Left lung (tissue), 14 donors: Measurements from ENCODE around the gene TXK. TPM values are rescaled to one million over a fixed set of nuclear protein-coding genes. Genes with fewer than 3 reads are reported as not detected.

ENCODE experiments used
- ATAC-seq: fragments of 200-7000 bp; cut with Tn5 transposase; one replicate; pipeline ENCODE4 v1.9.1; 2020; ENCODE audit warnings: moderate library complexity
- DNase-seq, 4 donors: peaks; one replicate each; pipeline ENCODE4 v3.0.0-alpha.2; 2013 to 2020
- H3K27ac ChIP-seq, 2 donors: fragments of 200-600 bp; sonication (generic) in 1 of 2; one replicate each; pipeline versions ENCODE4 v1.5.0 to v1.8.0; 2020 to 2021
- H3K27me3 ChIP-seq, 2 donors: fragments of 200-600 bp; sonication (generic) in 1 of 2; one replicate each; pipeline versions ENCODE4 v1.5.0 to v1.8.0; 2020 to 2021
- H3K36me3 ChIP-seq, 2 donors: fragments of 200-600 bp; sonication (generic) in 1 of 2; one replicate each; pipeline versions ENCODE4 v1.5.0 to v1.8.0; 2020 to 2021
- H3K4me1 ChIP-seq, 2 donors: fragments of 200-600 bp; one replicate each; pipeline ENCODE4 v1.8.0; 2021
- H3K4me3 ChIP-seq, 2 donors: fragments of 200-600 bp; sonication (generic) in 1 of 2; one replicate each; pipeline versions ENCODE4 v1.5.0 to v1.8.0; 2020 to 2021; ENCODE audit warnings: mild to moderate bottlenecking in 1 of 2
- H3K9me3 ChIP-seq, 2 donors: fragments of 200-600 bp; sonication (generic) in 1 of 2; one replicate each; pipeline versions ENCODE4 v1.5.0 to v1.8.0; 2020 to 2021
- CTCF ChIP-seq, 2 donors: fragments of 200-600 bp; sonication (generic) in 1 of 2; IDR thresholded peaks; one replicate each; pipeline versions ENCODE4 v1.5.0 to v1.8.0; 2021; ENCODE audit warnings: antibody characterized with exemption in 2 of 2
- intact Hi-C, 2 donors: fragments of 100-400 bp; cut with DNase I; formaldehyde crosslinking; loops; one replicate each; pipeline versions ENCODE4 v1.11.2 to v1.14.2; 2022
- long read RNA-seq, 12 donors: library from polyadenylated mRNA in 2 of 12; unstranded in 2 of 12; transcript quantifications; one replicate each; pipeline ENCODE4 v2.0.0 and lab custom pipeline, GENCODE V29; 2019 to 2026
- polyA plus RNA-seq, 6 donors: library from polyadenylated mRNA; unstranded; fragments of 120-200 nt; gene quantifications; one replicate each; pipeline ENCODE4 v1.2.1, GENCODE V29; 2013; ENCODE audit not compliant: insufficient read length in 6 of 6
- total RNA-seq, 2 donors: library from RNA; stranded (reverse); fragmentation: NEBNext Ultra II Directional; extraction: Animal tissue kit (Norgen Biotek cat#: 25700); gene quantifications; one replicate each; pipeline ENCODE4 v1.2.1, GENCODE V29; 2021
- donor health status: DM: no; HTN: yes; CAD: no.
- donor health status: DM: no; HTN: no; CAD: no.

TXK gene
- total RNA-seq (1 to 10 TPM; 2.4 to 3.0 TPM), polyA plus RNA-seq (1 to 10 TPM; 3.2 to 5.5 (median 4.4) TPM)
- long read RNA-seq, donor 1 = 0 reads
- long read RNA-seq, donor 2, partial matches to known transcripts = 0 of 1 reads
- long read RNA-seq, donor 2, other reads (novel, unspliced or antisense) = 0 of 1 reads
- long read RNA-seq, donor 3 = 0 reads
- long read RNA-seq, donor 4 = 0 reads
- long read RNA-seq, donor 5, partial matches to known transcripts = 0 of 2 reads
- long read RNA-seq, donor 5, other reads (novel, unspliced or antisense) = 0 of 2 reads
- long read RNA-seq, donor 6, partial matches to known transcripts = 0 of 1 reads
- long read RNA-seq, donor 6, other reads (novel, unspliced or antisense) = 0 of 1 reads
- long read RNA-seq, donor 7 = 0 reads
- long read RNA-seq, donor 8 = 0 reads
- long read RNA-seq, donor 9 = 0 reads
- long read RNA-seq, donor 10 = 0 reads
- long read RNA-seq, donor 11 = 0 reads
- long read RNA-seq, donor 12 = 0 reads

- H3K4me1 ChIP-seq = peaks cover 0 to 7% of the 10 kb centered on the region in 2 donors
- no peak for DNase-seq
- no peaks in the 10 kb centered on the region for H3K9me3 ChIP-seq
- TF ChIP-seq CTCF (IDR thresholded peaks at IDR 0.05) = no peak
- intact Hi-C loops = no loop called here
- no peaks in the 10 kb centered on the region for H3K27me3 ChIP-seq
- H3K4me3 ChIP-seq = no peak within 1 kb of the TSS
- peaks cover 0 to 33% of the 10 kb centered on the region in 2 donors for H3K36me3 ChIP-seq
- no peak within 1 kb of the TSS for H3K27ac ChIP-seq
- no peak for ATAC-seq
These were observed at the start of gene TXK for GRCh38 chr4:48134081-48134480. Gene TXK, minus strand, starts transcription at chr4:48134250. Its CDS starts 80 bp downstream, at chr4:48134170.

GRCh38 chr4:48180234-48180633, 46.2 kb upstream of the TXK start:
- no peak for TF ChIP-seq CTCF (IDR thresholded peaks at IDR 0.05)
- ATAC-seq = no peak
- intact Hi-C loops = no loop called here
- Histone ChIP-seq H3K36me3 (no peaks in the 10 kb centered on the region), H3K9me3 (no peaks in the 10 kb centered on the region), H3K27ac (no peak overlapping the region), H3K4me1 (peaks cover 0 to 4% of the 10 kb centered on the region in 2 donors), H3K27me3 (no peaks in the 10 kb centered on the region), H3K4me3 (no peak overlapping the region)
- DNase-seq = no peak

GRCh38 chr4:48178931-48179330, 44.9 kb upstream of the TXK start:
- ATAC-seq (no peak), DNase-seq (no peak)
- TF ChIP-seq CTCF (IDR thresholded peaks at IDR 0.05) = no peak
- Histone ChIP-seq H3K27ac (no peak overlapping the region), H3K4me1 (peaks cover 0 to 4% of the 10 kb centered on the region in 2 donors), H3K36me3 (no peaks in the 10 kb centered on the region), H3K9me3 (no peaks in the 10 kb centered on the region), H3K4me3 (no peak overlapping the region), H3K27me3 (no peaks in the 10 kb centered on the region)
- intact Hi-C loops = no loop called here

DNA sequence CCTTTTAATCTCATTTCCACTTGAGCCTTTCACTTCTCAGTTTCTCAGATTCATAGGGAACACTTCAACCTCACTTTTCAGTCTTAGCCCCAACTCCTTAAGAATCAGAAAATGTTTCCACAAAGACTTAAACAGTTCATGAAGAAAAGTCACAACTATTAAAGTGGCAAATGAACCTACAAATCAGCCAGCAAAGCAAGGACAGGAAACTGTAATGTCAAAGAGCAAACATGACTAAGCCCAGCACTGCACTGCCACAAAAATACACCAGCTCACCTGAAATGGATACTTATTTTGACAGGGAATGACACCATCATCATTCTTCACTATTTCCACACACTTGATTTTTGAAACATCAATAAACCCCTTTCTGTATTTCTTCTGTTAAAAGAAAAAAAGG, 41.8 kb upstream of the TXK start:
- no peak overlapping the region for H3K27ac ChIP-seq
- H3K36me3 ChIP-seq = no peaks in the 10 kb centered on the region
- H3K27me3 ChIP-seq = no peaks in the 10 kb centered on the region
- intact Hi-C loops = no loop called here
- peaks cover 6 to 16% of the 10 kb centered on the region in 2 donors for H3K4me1 ChIP-seq
- no peak for DNase-seq
- H3K9me3 ChIP-seq = no peaks in the 10 kb centered on the region
- H3K4me3 ChIP-seq = no peak overlapping the region
- TF ChIP-seq CTCF (IDR thresholded peaks at IDR 0.05) = no peak
- ATAC-seq = no peak

DNA sequence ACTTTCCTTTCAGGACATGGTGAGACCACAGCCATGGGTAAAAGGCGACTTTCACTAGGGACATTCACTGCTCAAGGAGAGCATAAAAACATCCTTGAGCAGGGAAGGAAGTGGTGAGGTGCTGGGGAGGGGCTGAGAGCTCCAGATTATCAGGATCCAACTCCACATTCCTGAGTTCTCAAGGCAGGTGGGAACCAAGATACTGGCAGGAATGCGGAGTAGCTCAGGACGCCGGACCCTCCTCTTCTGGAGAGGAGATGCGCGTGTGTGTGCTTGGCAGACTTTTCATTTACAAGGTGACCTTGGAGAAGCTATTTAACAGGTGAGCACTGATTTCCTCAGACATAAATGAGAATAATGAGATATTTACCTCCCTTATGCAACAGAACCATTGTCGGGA, 41.3 kb upstream of the TXK start:
- peaks cover 6 to 15% of the 10 kb centered on the region in 2 donors for H3K4me1 ChIP-seq
- H3K36me3 ChIP-seq = no peaks in the 10 kb centered on the region
- H3K9me3 ChIP-seq = no peaks in the 10 kb centered on the region
- intact Hi-C loops = no loop called here
- no peak for DNase-seq
- H3K27me3 ChIP-seq = no peaks in the 10 kb centered on the region
- TF ChIP-seq CTCF (IDR thresholded peaks at IDR 0.05) = no peak
- H3K4me3 ChIP-seq = no peak overlapping the region
- no peak overlapping the region for H3K27ac ChIP-seq
- peak; percentile 16 for ATAC-seq
